MM.1S (cell line): ENCODE measurements around the gene PDE1A.

ENCODE experiments used
- DNase-seq: peaks from one replicate; pipeline ENCODE4 v3.0.0-alpha.2; 2015
- H2AFZ ChIP-seq: fragments of 300-600 bp; sonication (generic); 2 replicates; pipeline ENCODE4 v1.6.0; 2016; ENCODE audit warnings: antibody characterized with exemption, low read length
- H3F3A ChIP-seq: fragments of 300-600 bp; sonication (generic); 2 replicates; pipeline ENCODE4 v1.6.1; 2016; ENCODE audit warnings: mild to moderate bottlenecking, antibody characterized with exemption, low read length, moderate library complexity, mixed read lengths; ENCODE audit not compliant: insufficient read depth
- H3K27ac ChIP-seq: fragments of 300-600 bp; sonication (generic); 2 replicates; pipeline ENCODE4 v1.5.1; 2016; ENCODE audit warnings: mild to moderate bottlenecking, low read length
- H3K27me3 ChIP-seq: fragments of 300-600 bp; sonication (generic); replicated peaks from 2 replicates; pipeline ENCODE4 v1.6.0; 2016; ENCODE audit warnings: low read length; ENCODE audit not compliant: insufficient read depth
- H3K36me3 ChIP-seq: fragments of 300-600 bp; sonication (generic); replicated peaks from 2 replicates; pipeline ENCODE4 v1.6.1; 2016; ENCODE audit warnings: mild to moderate bottlenecking, low read length, mixed read lengths; ENCODE audit not compliant: insufficient read depth
- H3K4me1 ChIP-seq: fragments of 300-600 bp; sonication (generic); 2 replicates; pipeline ENCODE4 v1.6.1; 2016; ENCODE audit warnings: low read length, mixed read lengths
- H3K4me2 ChIP-seq: fragments of 300-600 bp; sonication (generic); 2 replicates; pipeline ENCODE4 v1.6.0; 2016; ENCODE audit warnings: low read depth, low read length
- H3K4me3 ChIP-seq: fragments of 300-600 bp; sonication (generic); 2 replicates; pipeline ENCODE4 v1.5.1; 2016; ENCODE audit warnings: low read length, mixed read lengths
- H3K79me2 ChIP-seq: fragments of 300-600 bp; sonication (generic); 2 replicates; pipeline ENCODE4 v1.6.1; 2016; ENCODE audit warnings: mixed run types, low read length, mixed read lengths
- H3K9ac ChIP-seq: fragments of 300-600 bp; sonication (generic); 2 replicates; pipeline ENCODE4 v1.6.1; 2016; ENCODE audit warnings: low read length, mixed read lengths
- H3K9me2 ChIP-seq: fragments of 300-600 bp; sonication (generic); replicated peaks from 2 replicates; pipeline ENCODE4 v1.6.1; 2016; ENCODE audit warnings: mild to moderate bottlenecking, low read length, mixed read lengths; ENCODE audit not compliant: insufficient read depth
- H3K9me3 ChIP-seq: fragments of 300-600 bp; sonication (generic); replicated peaks from 2 replicates; pipeline ENCODE4 v1.6.1; 2016; ENCODE audit warnings: mild to moderate bottlenecking, low read length, mixed read lengths; ENCODE audit not compliant: insufficient read depth
- H4K20me1 ChIP-seq: fragments of 300-600 bp; sonication (generic); 2 replicates; pipeline ENCODE4 v1.6.1; 2016; ENCODE audit warnings: mild to moderate bottlenecking, low read length, moderate library complexity, mixed read lengths; ENCODE audit not compliant: insufficient read depth
- CTCF ChIP-seq: fragments of 300-600 bp; sonication (generic); IDR thresholded peaks from 2 replicates; pipeline ENCODE4 v1.5.1; 2016; ENCODE audit warnings: antibody characterized with exemption, low read length, mixed read lengths
- EZH2 ChIP-seq: fragments of 300-600 bp; sonication (generic); optimal IDR thresholded peaks from 2 replicates; pipeline ENCODE3; 2017; ENCODE audit warnings: low read depth, mild to moderate bottlenecking, antibody characterized with exemption, low read length, mixed read lengths
- EZH2phosphoT487 ChIP-seq: fragments of 300-600 bp; sonication (generic); IDR thresholded peaks from 2 replicates; pipeline ENCODE4 v1.6.1; 2018; ENCODE audit warnings: antibody characterized with exemption, low read length

PDE1A gene

GRCh38 chr2:182208421-182208820, 218.4 kb downstream of the PDE1A start:
- Histone ChIP-seq H2AFZ (no peak overlapping the region), H3K4me3 (no peak overlapping the region), H3K79me2 (no peaks in the 10 kb centered on the region), H3K4me2 (no peak overlapping the region), H3K27ac (no peak overlapping the region), H3K9me3 (no peaks in the 10 kb centered on the region), H3K36me3 (no peaks in the 10 kb centered on the region), H3K4me1 (peaks cover 21% of the 10 kb centered on the region), H4K20me1 (no peaks in the 10 kb centered on the region), H3K9me2 (no peaks in the 10 kb centered on the region), H3F3A (peaks cover 12% of the 10 kb centered on the region), H3K9ac (no peak overlapping the region), H3K27me3 (no peaks in the 10 kb centered on the region)
- TF ChIP-seq EZH2 (no peak), EZH2phosphoT487 (no peak), CTCF (no peak)
- DNase-seq: no peak

GRCh38 chr2:182207049-182207746, 219.6 kb downstream of the PDE1A start:
- Histone ChIP-seq H3K9ac (peak overlapping the region; percentile 6; the same call in 1 of the 2 replicates), H3K79me2 (no peaks in the 10 kb centered on the region), H3K9me2 (no peaks in the 10 kb centered on the region), H3K27me3 (no peaks in the 10 kb centered on the region), H3K4me2 (peak overlapping the region; percentile 91), H3K27ac (peak overlapping the region; percentile 61; the same call in 1 of the 2 replicates), H2AFZ (peak overlapping the region; percentile 71), H3K36me3 (no peaks in the 10 kb centered on the region), H4K20me1 (no peaks in the 10 kb centered on the region), H3K9me3 (no peaks in the 10 kb centered on the region), H3F3A (peaks cover 12% of the 10 kb centered on the region), H3K4me1 (peaks cover 21% of the 10 kb centered on the region), H3K4me3 (peak overlapping the region; percentile 43)
- peak; percentile 77 for DNase-seq
- TF ChIP-seq EZH2 (no peak), CTCF (no peak), EZH2phosphoT487 (no peak)

- Histone ChIP-seq H3K27ac (no peak overlapping the region), H3K27me3 (no peaks in the 10 kb centered on the region), H3K36me3 (no peaks in the 10 kb centered on the region), H3K9ac (no peak overlapping the region), H3K4me1 (no peaks in the 10 kb centered on the region), H3F3A (no peaks in the 10 kb centered on the region), H3K4me3 (no peak overlapping the region), H3K79me2 (no peaks in the 10 kb centered on the region), H3K9me3 (no peaks in the 10 kb centered on the region), H4K20me1 (no peaks in the 10 kb centered on the region), H2AFZ (no peak overlapping the region), H3K4me2 (no peak overlapping the region), H3K9me2 (no peaks in the 10 kb centered on the region)
- no peak for DNase-seq
- TF ChIP-seq EZH2phosphoT487 (no peak), CTCF (no peak), EZH2 (no peak)
These were observed 229.3 kb downstream of the PDE1A start for GRCh38 chr2:182197529-182197928.
